Measurements from ENCODE around the gene HSD17B1. TPM values are rescaled to one million over a fixed set of nuclear protein-coding genes. Genes with fewer than 3 reads are reported as not detected.

Gene HSD17B1
- total RNA-seq, 1 donor = 1.3 TPM

- no peak for DNase-seq (ENCODE audit: low read depth in 2 of 3, low spot score in 2 of 3)
Observed at GRCh38 chr17:42591411-42591810, 38.7 kb downstream of the HSD17B1 start.

GRCh38 chr17:42596386-42596785, 43.7 kb downstream of the HSD17B1 start:
- DNase-seq (ENCODE audit: low read depth in 2 of 3, low spot score in 2 of 3) = no peak

- no peak for DNase-seq (ENCODE audit: low read depth in 2 of 3, low spot score in 2 of 3)
Observed at GRCh38 chr17:42598905-42599304, 46.2 kb downstream of the HSD17B1 start.

- DNase-seq (ENCODE audit: low read depth in 2 of 3, low spot score in 2 of 3) = no peak
Observed at GRCh38 chr17:42603318-42603717, 50.6 kb downstream of the HSD17B1 start.

Other genes starting within 250 kb of the HSD17B1 start
- gene STAT3, start 164.5 kb upstream of the HSD17B1 start, total RNA-seq = 137 TPM
- 95.1 TPM for gene CAVIN1, start 129.7 kb upstream of the HSD17B1 start, total RNA-seq
- gene ATP6V0A1, start 94.0 kb upstream of the HSD17B1 start, total RNA-seq = 67.6 TPM
- gene NAGLU, start 16.7 kb upstream of the HSD17B1 start, total RNA-seq = 29.4 TPM
- gene COASY, start 9.2 kb downstream of the HSD17B1 start, total RNA-seq = 31.2 TPM
- gene MLX, start 14.2 kb downstream of the HSD17B1 start, total RNA-seq = 24.2 TPM
- 1.3 TPM for gene PSMC3IP, start 24.8 kb downstream of the HSD17B1 start, total RNA-seq
- 72.2 TPM for gene RETREG3, start 56.5 kb downstream of the HSD17B1 start, total RNA-seq
- 25.3 TPM for gene TUBG1, start 56.8 kb downstream of the HSD17B1 start, total RNA-seq
- 5.4 TPM for gene TUBG2, start 106.4 kb downstream of the HSD17B1 start, total RNA-seq
- gene PLEKHH3, start 124.1 kb downstream of the HSD17B1 start, total RNA-seq = 0.27 TPM
- gene CCR10, start 128.9 kb downstream of the HSD17B1 start, total RNA-seq = 1.1 TPM
- gene CNTNAP1, start 129.6 kb downstream of the HSD17B1 start, total RNA-seq = 0.81 TPM
- gene EZH1, start 192.1 kb downstream of the HSD17B1 start, total RNA-seq = 35.8 TPM
- gene RAMP2, start 208.3 kb downstream of the HSD17B1 start, total RNA-seq = 0.27 TPM
- gene VPS25, start 220.5 kb downstream of the HSD17B1 start, total RNA-seq = 45.5 TPM
- under 0.01 TPM for gene WNK4, start 227.7 kb downstream of the HSD17B1 start, total RNA-seq
- gene COA3, start 245.8 kb downstream of the HSD17B1 start, total RNA-seq = 56.6 TPM
- gene CNTD1, start 245.9 kb downstream of the HSD17B1 start, total RNA-seq = under 0.01 TPM